Uterus (tissue), 2 donors: Measurements from ENCODE around the gene HOXD8.

ENCODE experiments used
- POLR2A ChIP-seq, 2 donors: fragments of 450-650 bp; IDR thresholded peaks; one replicate each; pipeline ENCODE4 v1.6.1; 2016; ENCODE audit warnings: antibody characterized with exemption in 2 of 2, mild to moderate bottlenecking in 1 of 2, moderate library complexity in 1 of 2
- TF ChIP-seq, protein P1 (sequence below), 4 experiments: fragments of 200-600 bp in 2 of 4; fragments of 450-650 bp in 2 of 4; sonication (generic) in 2 of 4; IDR thresholded peaks; one replicate each; pipeline ENCODE4 v1.5.1; 2016 to 2019; ENCODE audit warnings: antibody characterized with exemption in 4 of 4, mild to moderate bottlenecking in 2 of 4, moderate library complexity in 1 of 4

DNA sequence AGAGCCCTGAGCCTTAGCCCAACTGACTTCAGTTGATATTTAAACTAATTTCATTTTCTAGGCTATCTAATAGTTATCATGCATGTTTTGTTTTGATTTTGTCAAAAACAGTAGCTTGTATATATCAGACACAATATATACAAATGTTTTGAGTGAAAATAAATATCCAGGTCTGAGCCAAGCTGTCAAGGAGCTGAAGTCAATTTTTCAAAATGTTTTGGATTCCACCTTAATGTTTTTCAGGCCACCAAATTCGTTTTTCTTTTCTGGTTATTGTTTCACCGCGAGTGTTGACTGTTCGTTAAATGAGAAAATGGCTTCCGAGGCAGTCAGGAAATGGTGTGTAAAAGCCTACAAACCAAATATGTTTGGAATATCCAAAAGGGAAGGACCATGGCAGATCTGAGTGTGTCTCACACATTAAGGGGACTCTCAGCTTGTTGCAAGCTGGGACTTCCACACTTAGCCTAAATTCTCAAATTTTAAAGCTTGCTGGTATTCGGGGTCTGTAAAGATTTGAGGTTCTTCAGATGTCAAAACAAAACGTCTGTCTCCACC lies 27.1 kb upstream of the HOXD8 start:
- TF ChIP-seq, protein P1, sequence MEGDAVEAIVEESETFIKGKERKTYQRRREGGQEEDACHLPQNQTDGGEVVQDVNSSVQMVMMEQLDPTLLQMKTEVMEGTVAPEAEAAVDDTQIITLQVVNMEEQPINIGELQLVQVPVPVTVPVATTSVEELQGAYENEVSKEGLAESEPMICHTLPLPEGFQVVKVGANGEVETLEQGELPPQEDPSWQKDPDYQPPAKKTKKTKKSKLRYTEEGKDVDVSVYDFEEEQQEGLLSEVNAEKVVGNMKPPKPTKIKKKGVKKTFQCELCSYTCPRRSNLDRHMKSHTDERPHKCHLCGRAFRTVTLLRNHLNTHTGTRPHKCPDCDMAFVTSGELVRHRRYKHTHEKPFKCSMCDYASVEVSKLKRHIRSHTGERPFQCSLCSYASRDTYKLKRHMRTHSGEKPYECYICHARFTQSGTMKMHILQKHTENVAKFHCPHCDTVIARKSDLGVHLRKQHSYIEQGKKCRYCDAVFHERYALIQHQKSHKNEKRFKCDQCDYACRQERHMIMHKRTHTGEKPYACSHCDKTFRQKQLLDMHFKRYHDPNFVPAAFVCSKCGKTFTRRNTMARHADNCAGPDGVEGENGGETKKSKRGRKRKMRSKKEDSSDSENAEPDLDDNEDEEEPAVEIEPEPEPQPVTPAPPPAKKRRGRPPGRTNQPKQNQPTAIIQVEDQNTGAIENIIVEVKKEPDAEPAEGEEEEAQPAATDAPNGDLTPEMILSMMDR (IDR thresholded peaks at IDR 0.05), result no peak
- no peak for TF ChIP-seq POLR2A (IDR thresholded peaks at IDR 0.05)
